HEK293 (cell line): ENCODE measurements around the gene HSF5.

Experiments
- CTCF ChIA-PET: fragments of 350-600 bp; formaldehyde crosslinking; extraction: SDS; loops from one replicate; lab custom pipeline; 2021; ENCODE audit warnings: antibody characterized with exemption; lab: Yijun Ruan, JAX
- POLR2A ChIA-PET: fragments of 300-600 bp; formaldehyde crosslinking; extraction: SDS; loops from one replicate; lab custom pipeline; 2020; ENCODE audit warnings: antibody characterized with exemption, inconsistent platforms; lab: Yijun Ruan, JAX
- H3K27ac ChIP-seq: fragments of 200-500 bp; sonication (Bioruptor generic); 2 replicates; pipeline ENCODE4 v1.5.1; 2014; ENCODE audit warnings: low read depth, low read length, control low read depth, inconsistent platforms; ENCODE audit errors: extremely low read depth
- H3K36me3 ChIP-seq, 2 experiments: fragments of 200-500 bp in 1 of 2; sonication (Bioruptor generic) in 1 of 2; 1 replicate in 1 of 2; 2 replicates in 1 of 2; pipeline ENCODE4 v1.5.1; 2014 to 2017; ENCODE audit warnings: inconsistent platforms in 2 of 2, low read length in 2 of 2; ENCODE audit not compliant: control insufficient read depth in 2 of 2, insufficient read depth in 1 of 2
- H3K4me1 ChIP-seq: fragments of 200-500 bp; sonication (Bioruptor generic); 2 replicates; pipeline ENCODE4 v1.5.1; 2014; ENCODE audit warnings: mild to moderate bottlenecking, low read length, inconsistent platforms; ENCODE audit not compliant: control insufficient read depth, insufficient read depth
- H3K4me3 ChIP-seq: 2 replicates; pipeline ENCODE4 v1.5.1; 2011; ENCODE audit warnings: low read depth, mild to moderate bottlenecking, control low read depth, low read length, moderate library complexity
- H3K9me3 ChIP-seq: fragments of 200-500 bp; sonication (Bioruptor generic); 2 replicates; pipeline ENCODE4 v1.5.1; 2014; ENCODE audit warnings: low read depth, low read length, inconsistent platforms; ENCODE audit not compliant: control insufficient read depth, insufficient read depth
- GLIS1 ChIP-seq: fragments of 450-650 bp; formaldehyde crosslinking; IDR thresholded peaks from 2 replicates; pipeline ENCODE4 v1.5.1; 2016; ENCODE audit warnings: missing biosample characterization, missing genetic modification characterization
- MEIS1 ChIP-seq: sonication (generic); formaldehyde crosslinking; IDR thresholded peaks from 2 replicates; pipeline ENCODE4 v1.8.1; 2022; ENCODE audit warnings: missing genetic modification reagents, mild to moderate bottlenecking, borderline replicate concordance
- MYNN ChIP-seq: fragments of 450-650 bp; formaldehyde crosslinking; IDR thresholded peaks from 2 replicates; pipeline ENCODE4 v1.5.1; 2016; ENCODE audit warnings: missing biosample characterization, missing genetic modification characterization, borderline replicate concordance
- MZF1 ChIP-seq: fragments of 450-650 bp; formaldehyde crosslinking; IDR thresholded peaks from 2 replicates; pipeline ENCODE4 v1.5.1; 2017; ENCODE audit warnings: missing biosample characterization, missing genetic modification characterization, borderline replicate concordance
- SALL2 ChIP-seq: fragments of 450-650 bp; formaldehyde crosslinking; IDR thresholded peaks from 2 replicates; pipeline ENCODE4 v1.5.0; 2017; ENCODE audit warnings: missing biosample characterization, mild to moderate bottlenecking, missing genetic modification characterization, borderline replicate concordance
- SCRT2 ChIP-seq: fragments of 450-650 bp; formaldehyde crosslinking; IDR thresholded peaks from 2 replicates; pipeline ENCODE4 v1.5.1; 2016; ENCODE audit warnings: missing biosample characterization, missing genetic modification characterization
- TRIM28 ChIP-seq: IDR thresholded peaks from 2 replicates; pipeline ENCODE4 v1.6.1; 2011; ENCODE audit warnings: low read length, control low read depth, borderline replicate concordance
- YY1 ChIP-seq: fragments of 450-650 bp; formaldehyde crosslinking; IDR thresholded peaks from 2 replicates; pipeline ENCODE4 v1.5.1; 2018; ENCODE audit warnings: missing biosample characterization, missing genetic modification characterization
- ZFP37 ChIP-seq: fragments of 450-650 bp; formaldehyde crosslinking; IDR thresholded peaks from 2 replicates; pipeline ENCODE4 v1.5.1; 2016; ENCODE audit warnings: missing biosample characterization, missing genetic modification characterization
- ZNF132 ChIP-seq: fragments of 450-650 bp; formaldehyde crosslinking; IDR thresholded peaks from 2 replicates; pipeline ENCODE4 v1.5.1; 2017; ENCODE audit warnings: missing biosample characterization, missing genetic modification characterization, borderline replicate concordance
- ZNF174 ChIP-seq: fragments of 450-650 bp; formaldehyde crosslinking; IDR thresholded peaks from 2 replicates; pipeline ENCODE4 v1.5.0; 2017; ENCODE audit warnings: missing biosample characterization, mild to moderate bottlenecking, missing genetic modification characterization
- ZNF350 ChIP-seq: fragments of 450-650 bp; formaldehyde crosslinking; IDR thresholded peaks from 2 replicates; pipeline ENCODE4 v1.5.0; 2017; ENCODE audit warnings: missing biosample characterization, mild to moderate bottlenecking, missing genetic modification characterization
- ZNF544 ChIP-seq: fragments of 450-650 bp; formaldehyde crosslinking; IDR thresholded peaks from 2 replicates; pipeline ENCODE4 v1.5.0; 2017; ENCODE audit warnings: missing biosample characterization, missing genetic modification characterization
- ZNF571 ChIP-seq: fragments of 450-650 bp; formaldehyde crosslinking; IDR thresholded peaks from 2 replicates; pipeline ENCODE4 v1.5.0; 2017; ENCODE audit warnings: missing biosample characterization, missing genetic modification characterization
- ZNF585B ChIP-seq: fragments of 450-650 bp; formaldehyde crosslinking; IDR thresholded peaks from 2 replicates; pipeline ENCODE4 v1.5.1; 2016; ENCODE audit warnings: missing biosample characterization, missing genetic modification characterization
- ZNF626 ChIP-seq: fragments of 450-650 bp; sonication (Bioruptor Pico); formaldehyde crosslinking; IDR thresholded peaks from 2 replicates; pipeline ENCODE4 v1.5.1; 2018; ENCODE audit warnings: missing biosample characterization, missing genetic modification characterization, inconsistent platforms
- ZNF76 ChIP-seq: fragments of 450-650 bp; formaldehyde crosslinking; IDR thresholded peaks from 2 replicates; pipeline ENCODE4; 2016; ENCODE audit warnings: low read depth, missing biosample characterization, missing genetic modification characterization, borderline replicate concordance
- ZNF768 ChIP-seq: fragments of 450-650 bp; formaldehyde crosslinking; IDR thresholded peaks from 2 replicates; pipeline ENCODE4 v1.5.1; 2018; ENCODE audit warnings: missing biosample characterization, mild to moderate bottlenecking, missing genetic modification characterization
- ZNF776 ChIP-seq: fragments of 450-650 bp; formaldehyde crosslinking; IDR thresholded peaks from 2 replicates; pipeline ENCODE4 v1.5.0; 2017; ENCODE audit warnings: missing biosample characterization, missing genetic modification characterization, borderline replicate concordance
- ZNF792 ChIP-seq: fragments of 450-650 bp; formaldehyde crosslinking; IDR thresholded peaks from 2 replicates; pipeline ENCODE4 v1.5.1; 2016; ENCODE audit warnings: missing biosample characterization, missing genetic modification characterization
- ZSCAN30 ChIP-seq: fragments of 450-650 bp; IDR thresholded peaks from 2 replicates; pipeline ENCODE4 v1.5.1; 2018; ENCODE audit warnings: missing biosample characterization, mild to moderate bottlenecking, missing genetic modification characterization, moderate library complexity
- ZXDB ChIP-seq: fragments of 450-650 bp; formaldehyde crosslinking; IDR thresholded peaks from 2 replicates; pipeline ENCODE4 v1.5.1; 2016; ENCODE audit warnings: missing biosample characterization, missing genetic modification characterization
- TF ChIP-seq, protein P1 (sequence below): fragments of 450-650 bp; formaldehyde crosslinking; IDR thresholded peaks from 2 replicates; pipeline ENCODE4 v1.5.1; 2016; ENCODE audit warnings: missing biosample characterization, missing genetic modification characterization
- TF ChIP-seq, protein P2 (sequence below): fragments of 450-650 bp; formaldehyde crosslinking; IDR thresholded peaks from 2 replicates; pipeline ENCODE4 v1.5.1; 2017; ENCODE audit warnings: missing biosample characterization, missing genetic modification characterization
- TF ChIP-seq, protein P3 (sequence below): fragments of 450-650 bp; formaldehyde crosslinking; IDR thresholded peaks from 2 replicates; pipeline ENCODE4 v1.5.1; 2016; ENCODE audit warnings: missing biosample characterization, missing genetic modification characterization
- TF ChIP-seq, protein P4 (sequence below): fragments of 450-650 bp; formaldehyde crosslinking; IDR thresholded peaks from 2 replicates; pipeline ENCODE4 v1.5.1; 2017; ENCODE audit warnings: missing biosample characterization, missing genetic modification characterization
- TF ChIP-seq, protein P5 (sequence below): fragments of 450-650 bp; formaldehyde crosslinking; IDR thresholded peaks from 2 replicates; pipeline ENCODE4 v1.5.1; 2016; ENCODE audit warnings: missing biosample characterization, missing genetic modification characterization
- TF ChIP-seq, protein P6 (sequence below): fragments of 450-650 bp; formaldehyde crosslinking; IDR thresholded peaks from 2 replicates; pipeline ENCODE4 v1.5.1; 2016; ENCODE audit warnings: missing biosample characterization, missing genetic modification characterization
- TF ChIP-seq, protein P7 (sequence below): fragments of 450-650 bp; formaldehyde crosslinking; IDR thresholded peaks from 2 replicates; pipeline ENCODE4; 2016; ENCODE audit warnings: missing biosample characterization, missing genetic modification characterization

Gene HSF5

DNA sequence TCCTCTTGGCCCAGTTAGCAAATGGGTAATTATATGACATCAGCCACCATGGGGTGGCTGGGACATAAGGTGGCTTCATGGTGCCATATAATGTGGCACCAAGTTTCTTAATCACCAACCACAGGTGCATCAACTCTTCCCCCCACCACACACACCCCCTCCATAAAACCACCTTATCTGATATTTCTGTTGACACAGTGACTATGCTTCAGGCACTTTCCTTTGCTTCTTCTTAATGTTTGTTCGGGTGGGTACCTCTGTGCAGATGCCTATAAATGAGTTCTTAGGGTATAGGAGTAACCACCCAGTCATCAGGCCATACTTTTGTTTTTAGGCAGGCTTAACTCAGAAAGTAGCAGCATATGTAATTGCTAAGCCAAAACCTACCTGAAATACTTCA, 100.4 kb downstream of the HSF5 start:
- peaks cover 51% of the 10 kb centered on the region for H3K4me1 ChIP-seq
- TF ChIP-seq ZNF585B (tag by site-specific recombination) (no peak), MZF1 (tag by site-specific recombination) (0 out of 2 replicates have a peak, but pooled peaks have one; percentile 22), ZNF544 (tag by site-specific recombination) (no peak), ZNF776 (no peak), ZNF76 (tag by site-specific recombination) (peak; percentile 75; the same call in 1 of the 2 replicates), GLIS1 (tag by site-specific recombination) (peak; percentile 95), ZNF768 (tag by site-specific recombination) (no peak), ZNF174 (tag by site-specific recombination) (no peak), ZSCAN30 (tag by site-specific recombination) (peak; percentile 57; the same call in 1 of the 2 replicates), ZNF350 (tag by site-specific recombination) (no peak), ZNF626 (tag by site-specific recombination) (no peak), MYNN (tag by site-specific recombination) (no peak), SCRT2 (peak; percentile 84), ZNF792 (tag by site-specific recombination) (no peak), ZNF571 (tag by site-specific recombination) (no peak), SALL2 (tag by site-specific recombination) (no peak), MEIS1 (CRISPR knock-in tag) (no peak), ZFP37 (0 out of 2 replicates have a peak, but pooled peaks have one; percentile 45), ZNF132 (tag by site-specific recombination) (no peak), TRIM28 (peak; percentile 48; the same call in 1 of the 2 replicates), YY1 (tag by site-specific recombination) (no peak), ZXDB (peak; percentile 95)
- TF ChIP-seq, protein P1, sequence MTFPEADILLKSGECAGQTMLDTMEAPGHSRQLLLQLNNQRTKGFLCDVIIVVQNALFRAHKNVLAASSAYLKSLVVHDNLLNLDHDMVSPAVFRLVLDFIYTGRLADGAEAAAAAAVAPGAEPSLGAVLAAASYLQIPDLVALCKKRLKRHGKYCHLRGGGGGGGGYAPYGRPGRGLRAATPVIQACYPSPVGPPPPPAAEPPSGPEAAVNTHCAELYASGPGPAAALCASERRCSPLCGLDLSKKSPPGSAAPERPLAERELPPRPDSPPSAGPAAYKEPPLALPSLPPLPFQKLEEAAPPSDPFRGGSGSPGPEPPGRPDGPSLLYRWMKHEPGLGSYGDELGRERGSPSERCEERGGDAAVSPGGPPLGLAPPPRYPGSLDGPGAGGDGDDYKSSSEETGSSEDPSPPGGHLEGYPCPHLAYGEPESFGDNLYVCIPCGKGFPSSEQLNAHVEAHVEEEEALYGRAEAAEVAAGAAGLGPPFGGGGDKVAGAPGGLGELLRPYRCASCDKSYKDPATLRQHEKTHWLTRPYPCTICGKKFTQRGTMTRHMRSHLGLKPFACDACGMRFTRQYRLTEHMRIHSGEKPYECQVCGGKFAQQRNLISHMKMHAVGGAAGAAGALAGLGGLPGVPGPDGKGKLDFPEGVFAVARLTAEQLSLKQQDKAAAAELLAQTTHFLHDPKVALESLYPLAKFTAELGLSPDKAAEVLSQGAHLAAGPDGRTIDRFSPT = no peak
- TF ChIP-seq, protein P2, sequence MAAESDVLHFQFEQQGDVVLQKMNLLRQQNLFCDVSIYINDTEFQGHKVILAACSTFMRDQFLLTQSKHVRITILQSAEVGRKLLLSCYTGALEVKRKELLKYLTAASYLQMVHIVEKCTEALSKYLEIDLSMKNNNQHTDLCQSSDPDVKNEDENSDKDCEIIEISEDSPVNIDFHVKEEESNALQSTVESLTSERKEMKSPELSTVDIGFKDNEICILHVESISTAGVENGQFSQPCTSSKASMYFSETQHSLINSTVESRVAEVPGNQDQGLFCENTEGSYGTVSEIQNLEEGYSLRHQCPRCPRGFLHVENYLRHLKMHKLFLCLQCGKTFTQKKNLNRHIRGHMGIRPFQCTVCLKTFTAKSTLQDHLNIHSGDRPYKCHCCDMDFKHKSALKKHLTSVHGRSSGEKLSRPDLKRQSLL (tag by site-specific recombination) = no peak
- TF ChIP-seq, protein P3, sequence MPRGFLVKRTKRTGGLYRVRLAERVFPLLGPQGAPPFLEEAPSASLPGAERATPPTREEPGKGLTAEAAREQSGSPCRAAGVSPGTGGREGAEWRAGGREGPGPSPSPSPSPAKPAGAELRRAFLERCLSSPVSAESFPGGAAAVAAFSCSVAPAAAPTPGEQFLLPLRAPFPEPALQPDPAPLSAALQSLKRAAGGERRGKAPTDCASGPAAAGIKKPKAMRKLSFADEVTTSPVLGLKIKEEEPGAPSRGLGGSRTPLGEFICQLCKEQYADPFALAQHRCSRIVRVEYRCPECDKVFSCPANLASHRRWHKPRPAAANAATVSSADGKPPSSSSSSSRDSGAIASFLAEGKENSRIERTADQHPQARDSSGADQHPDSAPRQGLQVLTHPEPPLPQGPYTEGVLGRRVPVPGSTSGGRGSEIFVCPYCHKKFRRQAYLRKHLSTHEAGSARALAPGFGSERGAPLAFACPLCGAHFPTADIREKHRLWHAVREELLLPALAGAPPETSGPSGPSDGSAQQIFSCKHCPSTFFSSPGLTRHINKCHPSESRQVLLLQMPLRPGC = peak; percentile 60
- TF ChIP-seq, protein P4, sequence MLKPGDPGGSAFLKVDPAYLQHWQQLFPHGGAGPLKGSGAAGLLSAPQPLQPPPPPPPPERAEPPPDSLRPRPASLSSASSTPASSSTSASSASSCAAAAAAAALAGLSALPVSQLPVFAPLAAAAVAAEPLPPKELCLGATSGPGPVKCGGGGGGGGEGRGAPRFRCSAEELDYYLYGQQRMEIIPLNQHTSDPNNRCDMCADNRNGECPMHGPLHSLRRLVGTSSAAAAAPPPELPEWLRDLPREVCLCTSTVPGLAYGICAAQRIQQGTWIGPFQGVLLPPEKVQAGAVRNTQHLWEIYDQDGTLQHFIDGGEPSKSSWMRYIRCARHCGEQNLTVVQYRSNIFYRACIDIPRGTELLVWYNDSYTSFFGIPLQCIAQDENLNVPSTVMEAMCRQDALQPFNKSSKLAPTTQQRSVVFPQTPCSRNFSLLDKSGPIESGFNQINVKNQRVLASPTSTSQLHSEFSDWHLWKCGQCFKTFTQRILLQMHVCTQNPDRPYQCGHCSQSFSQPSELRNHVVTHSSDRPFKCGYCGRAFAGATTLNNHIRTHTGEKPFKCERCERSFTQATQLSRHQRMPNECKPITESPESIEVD = peak; percentile 58; the same call in 1 of the 2 replicates
- TF ChIP-seq, protein P5, sequence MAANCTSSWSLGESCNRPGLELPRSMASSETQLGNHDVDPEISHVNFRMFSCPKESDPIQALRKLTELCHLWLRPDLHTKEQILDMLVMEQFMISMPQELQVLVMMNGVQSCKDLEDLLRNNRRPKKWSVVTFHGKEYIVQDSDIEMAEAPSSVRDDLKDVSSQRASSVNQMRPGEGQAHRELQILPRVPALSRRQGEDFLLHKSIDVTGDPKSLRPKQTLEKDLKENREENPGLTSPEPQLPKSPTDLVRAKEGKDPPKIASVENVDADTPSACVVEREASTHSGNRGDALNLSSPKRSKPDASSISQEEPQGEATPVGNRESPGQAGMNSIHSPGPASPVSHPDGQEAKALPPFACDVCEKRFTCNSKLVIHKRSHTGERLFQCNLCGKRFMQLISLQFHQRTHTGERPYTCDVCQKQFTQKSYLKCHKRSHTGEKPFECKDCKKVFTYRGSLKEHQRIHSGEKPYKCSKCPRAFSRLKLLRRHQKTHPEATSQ (tag by site-specific recombination) = no peak
- TF ChIP-seq, protein P6, sequence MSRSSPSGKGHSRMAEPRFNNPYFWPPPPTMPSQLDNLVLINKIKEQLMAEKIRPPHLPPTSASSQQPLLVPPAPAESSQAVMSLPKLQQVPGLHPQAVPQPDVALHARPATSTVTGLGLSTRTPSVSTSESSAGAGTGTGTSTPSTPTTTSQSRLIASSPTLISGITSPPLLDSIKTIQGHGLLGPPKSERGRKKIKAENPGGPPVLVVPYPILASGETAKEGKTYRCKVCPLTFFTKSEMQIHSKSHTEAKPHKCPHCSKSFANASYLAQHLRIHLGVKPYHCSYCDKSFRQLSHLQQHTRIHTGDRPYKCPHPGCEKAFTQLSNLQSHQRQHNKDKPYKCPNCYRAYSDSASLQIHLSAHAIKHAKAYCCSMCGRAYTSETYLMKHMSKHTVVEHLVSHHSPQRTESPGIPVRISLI (tag by site-specific recombination) = no peak
- TF ChIP-seq, protein P7, sequence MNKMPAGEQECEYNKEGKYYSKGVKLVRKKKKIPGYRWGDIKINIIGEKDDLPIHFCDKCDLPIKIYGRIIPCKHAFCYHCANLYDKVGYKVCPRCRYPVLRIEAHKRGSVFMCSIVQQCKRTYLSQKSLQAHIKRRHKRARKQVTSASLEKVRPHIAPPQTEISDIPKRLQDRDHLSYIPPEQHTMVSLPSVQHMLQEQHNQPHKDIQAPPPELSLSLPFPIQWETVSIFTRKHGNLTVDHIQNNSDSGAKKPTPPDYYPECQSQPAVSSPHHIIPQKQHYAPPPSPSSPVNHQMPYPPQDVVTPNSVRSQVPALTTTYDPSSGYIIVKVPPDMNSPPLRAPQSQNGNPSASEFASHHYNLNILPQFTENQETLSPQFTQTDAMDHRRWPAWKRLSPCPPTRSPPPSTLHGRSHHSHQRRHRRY = no peak

More for the DNA sequence above, 100.4 kb downstream of the HSF5 start:
- POLR2A ChIA-PET = no interaction called here
- CTCF ChIA-PET = interaction anchor here (1.1 kb wide), 1 partner anchor 28 kb away, joined by 3 read pairs; no protein-coding TSS in a partner anchor
- Histone ChIP-seq H3K36me3 (no peaks in the 10 kb centered on the region), H3K4me3 (no peak overlapping the region), H3K9me3 (no peaks in the 10 kb centered on the region), H3K27ac (peak overlapping the region; percentile 72)
